HepG2 (cell line): ENCODE data around the gene VPS9D1. TPM values are rescaled to one million over a fixed set of nuclear protein-coding genes. Genes with fewer than 3 reads are reported as not detected.

Source experiments
- ATAC-seq: fragments of 200-7000 bp; cut with Tn5 transposase; 3 replicates; pipeline ENCODE4 v1.9.1; 2020; ENCODE audit warnings: mild to moderate bottlenecking, moderate library complexity
- BruUV-seq: library from RNA; stranded (reverse); fragments of 400-500 nt; replicated peaks from 2 replicates; lab custom pipeline; 2021; lab: Mats Ljungman, UMichigan
- CTCF ChIA-PET: fragments of 300-600 bp; formaldehyde crosslinking; extraction: SDS; loops from one replicate; lab custom pipeline; 2021; ENCODE audit warnings: low total read pairs, inconsistent platforms, low intra/inter-chr PET ratio; lab: Yijun Ruan, JAX
- POLR2A ChIA-PET: fragments of 350-600 bp; sonication (Branson Sonifier 250); formaldehyde crosslinking; loops from one replicate; lab custom pipeline; 2020; ENCODE audit warnings: antibody characterized with exemption, inconsistent platforms; lab: Yijun Ruan, JAX
- DNase-seq: peaks from one replicate; pipeline ENCODE4 v3.0.0-alpha.2; 2015; ENCODE audit warnings: low spot score
- FAIRE-seq: peaks from 3 replicates; lab custom pipeline; 2011; peaks lifted over from hg19 to GRCh38; lab: Jason Lieb, UNC
- H2AFZ ChIP-seq: one replicate; pipeline ENCODE4 v1.6.1; 2011; ENCODE audit warnings: low read length, inconsistent platforms
- H3K27ac ChIP-seq: fragments of 300-600 bp; 3 replicates; pipeline ENCODE4 v1.8.0; 2011; ENCODE audit warnings: mixed run types, mild to moderate bottlenecking, mixed read lengths, low read length, inconsistent platforms; ENCODE audit not compliant: insufficient read depth; ENCODE audit errors: extremely low read length
- H3K27me3 ChIP-seq, 2 experiments: fragments of 200-600 bp in 1 of 2; 2 replicates in 1 of 2; 3 replicates in 1 of 2; pipeline versions ENCODE4 v1.6.0 to v1.8.0; 2011; ENCODE audit warnings: low read length in 2 of 2, mild to moderate bottlenecking in 2 of 2, moderate library complexity in 2 of 2, inconsistent platforms in 1 of 2; ENCODE audit not compliant: insufficient read depth in 2 of 2, control insufficient read depth in 1 of 2
- H3K36me3 ChIP-seq, 2 experiments: fragments of 200-600 bp in 1 of 2; replicated peaks in 1 of 2; 2 replicates in 1 of 2; 3 replicates in 1 of 2; pipeline versions ENCODE4 v1.5.1 to v1.8.0; 2011; ENCODE audit warnings: low read length in 2 of 2, inconsistent platforms in 1 of 2; ENCODE audit not compliant: insufficient read depth in 2 of 2, control insufficient read depth in 1 of 2
- H3K4me1 ChIP-seq: 2 replicates; pipeline ENCODE4 v1.5.1; 2012; ENCODE audit warnings: low read length, inconsistent platforms; ENCODE audit not compliant: insufficient read depth
- H3K4me2 ChIP-seq: 2 replicates; pipeline ENCODE4 v1.6.0; 2011; ENCODE audit warnings: low read depth, low read length, inconsistent platforms
- H3K4me3 ChIP-seq, 3 experiments: fragments of 200-600 bp in 1 of 3; sonication (generic), shearing (Covaris generic) in 1 of 3; replicated peaks in 1 of 3; 2 replicates each; pipeline ENCODE4 v1.5.1; 2011 to 2016; ENCODE audit warnings: low read length in 3 of 3, inconsistent platforms in 2 of 3, low read depth in 2 of 3, mild to moderate bottlenecking in 2 of 3, control low read depth in 1 of 3, mixed read lengths in 1 of 3; ENCODE audit not compliant: insufficient read depth in 1 of 3
- H3K79me2 ChIP-seq: one replicate; pipeline ENCODE4 v1.6.1; 2011; ENCODE audit warnings: low read length, inconsistent platforms; ENCODE audit not compliant: insufficient read depth
- H3K9ac ChIP-seq: 2 replicates; pipeline ENCODE4 v1.6.0; 2011; ENCODE audit warnings: mild to moderate bottlenecking, low read depth, low read length, inconsistent platforms; ENCODE audit not compliant: insufficient read depth
- H3K9me3 ChIP-seq: 2 replicates; pipeline ENCODE4 v1.5.1; 2012; ENCODE audit warnings: mild to moderate bottlenecking, low read length
- H4K20me1 ChIP-seq: 2 replicates; pipeline ENCODE4 v1.6.0; 2011; ENCODE audit warnings: inconsistent platforms, mild to moderate bottlenecking, low read length, moderate library complexity; ENCODE audit not compliant: insufficient read depth
- AGO2 ChIP-seq: fragments of 200-400 bp; formaldehyde crosslinking; optimal IDR thresholded peaks from 2 replicates; pipeline ENCODE3; 2017; ENCODE audit warnings: mild to moderate bottlenecking, low read depth, low read length, moderate library complexity
- KLF6 ChIP-seq: IDR thresholded peaks from 2 replicates; pipeline ENCODE4 v1.8.0; 2016; ENCODE audit warnings: missing biosample characterization, missing genetic modification reagents
- POLR2A ChIP-seq, 2 experiments: IDR thresholded peaks; 2 replicates each; pipeline ENCODE4 v1.6.1; 2011; ENCODE audit warnings: low read depth in 2 of 2, low read length in 2 of 2, mild to moderate bottlenecking in 1 of 2, moderate library complexity in 1 of 2; ENCODE audit not compliant: insufficient read depth in 1 of 2
- POLR2G ChIP-seq: fragments of 200-400 bp; formaldehyde crosslinking; IDR thresholded peaks from 2 replicates; pipeline ENCODE4 v1.6.1; 2018; ENCODE audit warnings: mild to moderate bottlenecking, low read depth, low read length, moderate library complexity
- RBM22 ChIP-seq: fragments of 200-400 bp; formaldehyde crosslinking; optimal IDR thresholded peaks from 2 replicates; pipeline ENCODE3; 2017; ENCODE audit warnings: mild to moderate bottlenecking, low read length, moderate library complexity
- SIN3A ChIP-seq: IDR thresholded peaks from 2 replicates; pipeline ENCODE4 v1.6.1; 2011; ENCODE audit warnings: low read depth, mild to moderate bottlenecking, control low read depth, low read length, borderline replicate concordance
- ZBTB42 ChIP-seq: sonication (generic); formaldehyde crosslinking; IDR thresholded peaks from 2 replicates; pipeline ENCODE4 v1.5.0; 2020; ENCODE audit warnings: mild to moderate bottlenecking, missing genetic modification reagents
- ZC3H13 ChIP-seq: sonication (generic); formaldehyde crosslinking; IDR thresholded peaks from 2 replicates; pipeline ENCODE4 v1.8.1; 2023; ENCODE audit warnings: mild to moderate bottlenecking, missing genetic modification reagents, moderate library complexity
- ZNF121 ChIP-seq: sonication (generic); formaldehyde crosslinking; IDR thresholded peaks from 2 replicates; pipeline ENCODE4 v1.5.0; 2020; ENCODE audit warnings: mild to moderate bottlenecking, missing genetic modification reagents
- ZNF383 ChIP-seq: sonication (generic); formaldehyde crosslinking; IDR thresholded peaks from 2 replicates; pipeline ENCODE4 v1.4.0; 2020; ENCODE audit warnings: missing genetic modification reagents, mild to moderate bottlenecking, borderline replicate concordance
- ZNF768 ChIP-seq: sonication (generic); formaldehyde crosslinking; IDR thresholded peaks from 2 replicates; pipeline ENCODE4 v1.4.0; 2020; ENCODE audit warnings: missing genetic modification reagents
- ZNF780A ChIP-seq: sonication (generic); formaldehyde crosslinking; IDR thresholded peaks from 2 replicates; pipeline ENCODE4 v1.8.0; 2022; ENCODE audit warnings: mild to moderate bottlenecking, missing genetic modification reagents, moderate library complexity
- WGBS: methylation state at CpG from one replicate; pipeline ENCODE4 v1.1.6; 2017; ENCODE audit warnings: low lambda C conversion rate; 5-methylcytosine and 5-hydroxymethylcytosine counted together
- in situ Hi-C: cut with HindIII; loops from 2 replicates; pipeline ENCODE4 v1.10.0; 2017; ENCODE audit warnings: low pct_unique_long_range_greater_than_20kb; ENCODE audit not compliant: extremely low pct_ligation_motif_present
- intact Hi-C: fragments of 100-400 bp; cut with micrococcal nuclease; formaldehyde crosslinking; loops from one replicate; pipeline ENCODE4 v1.10.0; 2022; ENCODE audit not compliant: unreplicated experiment
- polyA plus RNA-seq, 8 experiments: library from polyadenylated mRNA; depleted of rRNA in 3 of 8; stranded (reverse) in 7 of 8; unstranded in 1 of 8; fragments of >200 nt; fragmentation: Illumina TruSeq in 4 of 8; extraction: Trizol in 4 of 8; gene quantifications; 2 replicates each; pipeline versions ENCODE4 v1.2.1 to v1.2.3, GENCODE V29; 2011 to 2016; ENCODE audit warnings: low read depth in 4 of 8, missing spikeins in 1 of 8, mixed read lengths in 1 of 8; ENCODE audit not compliant: insufficient read depth in 1 of 8
- total RNA-seq, 5 experiments: library from RNA; depleted of rRNA; stranded (reverse); fragments of >200 nt; fragmentation: Illumina TruSeq; extraction: Trizol; gene quantifications; 2 replicates each; pipeline ENCODE4 v1.2.3, GENCODE V29; 2016; ENCODE audit warnings: low read depth in 1 of 5
- TF ChIP-seq, protein P1 (sequence below): sonication (generic); formaldehyde crosslinking; conservative IDR thresholded peaks from 2 replicates; pipeline ENCODE4 v1.8.1; 2023; ENCODE audit warnings: missing genetic modification reagents

The VPS9D1 gene
- total and polyA plus RNA-seq, 2 of the 13 experiments (the other 11 are each of a cell fraction or from before 2014, with no cell fraction given): 10.1 to 13.2 TPM

- no peaks in the 10 kb centered on the region for H3K9me3 ChIP-seq
- no peak overlapping the region for H3K9ac ChIP-seq
- 93% methylated on average over 11 of the region's 11 CpGs for WGBS
- no peak overlapping the region for H3K27ac ChIP-seq
- H3K4me3 ChIP-seq: no peak overlapping the region
- H3K27me3 ChIP-seq: no peaks in the 10 kb centered on the region
- no peak for FAIRE-seq
- ChIA-PET CTCF (no interaction called here), POLR2A (interaction anchor here (1.5 to 1.6 kb wide), 2 partner anchors 36 to 41 kb away, joined by 4 to 8 read pairs; no protein-coding TSS in a partner anchor)
- no peak for ATAC-seq
- BruUV-seq: no TSS peak
- intact Hi-C loops: no loop called here
- no peaks in the 10 kb centered on the region for H3K79me2 ChIP-seq
- no peak for DNase-seq
- H3K36me3 ChIP-seq: peaks cover 50 to 91% of the 10 kb centered on the region in 2 experiments
- in situ Hi-C loops: no loop called here
- 0 out of 2 replicates have a peak, but pooled peaks have one; percentile 26 for TF ChIP-seq ZNF121 (CRISPR knock-in tag)
- no peak for TF ChIP-seq ZNF383 (CRISPR knock-in tag)
- TF ChIP-seq RBM22: peak; percentile 95
- peak in 1 of 2 experiments; percentile 52; a peak in 1 of 4 replicates for TF ChIP-seq POLR2A (IDR thresholded peaks at IDR 0.05; ENCODE audit: insufficient read depth in 1 of 2, low read depth in 2 of 2, low read length in 2 of 2)
- peak; percentile 91 for TF ChIP-seq AGO2
- peak; percentile 47; the same call in 1 of the 2 replicates for TF ChIP-seq POLR2G
- no peak for TF ChIP-seq KLF6 (CRISPR knock-in tag)
- TF ChIP-seq ZC3H13: peak; percentile 77; the same call in 1 of the 2 replicates
- TF ChIP-seq SIN3A: no peak
- TF ChIP-seq ZNF780A (CRISPR knock-in tag): no peak
- TF ChIP-seq ZBTB42 (CRISPR knock-in tag): no peak
- TF ChIP-seq, protein P1, sequence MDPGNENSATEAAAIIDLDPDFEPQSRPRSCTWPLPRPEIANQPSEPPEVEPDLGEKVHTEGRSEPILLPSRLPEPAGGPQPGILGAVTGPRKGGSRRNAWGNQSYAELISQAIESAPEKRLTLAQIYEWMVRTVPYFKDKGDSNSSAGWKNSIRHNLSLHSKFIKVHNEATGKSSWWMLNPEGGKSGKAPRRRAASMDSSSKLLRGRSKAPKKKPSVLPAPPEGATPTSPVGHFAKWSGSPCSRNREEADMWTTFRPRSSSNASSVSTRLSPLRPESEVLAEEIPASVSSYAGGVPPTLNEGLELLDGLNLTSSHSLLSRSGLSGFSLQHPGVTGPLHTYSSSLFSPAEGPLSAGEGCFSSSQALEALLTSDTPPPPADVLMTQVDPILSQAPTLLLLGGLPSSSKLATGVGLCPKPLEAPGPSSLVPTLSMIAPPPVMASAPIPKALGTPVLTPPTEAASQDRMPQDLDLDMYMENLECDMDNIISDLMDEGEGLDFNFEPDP (CRISPR knock-in tag): 0 out of 2 replicates have a peak, but pooled peaks have one; percentile 33
- TF ChIP-seq ZNF768 (CRISPR knock-in tag): peak; percentile 10; the same call in 1 of the 2 replicates
- no peaks in the 10 kb centered on the region for H3K4me1 ChIP-seq
- H4K20me1 ChIP-seq: no peaks in the 10 kb centered on the region
- H3K4me2 ChIP-seq: no peak overlapping the region
- H2AFZ ChIP-seq: no peak overlapping the region
Observed at GRCh38 chr16:89741342-89742014, 20.8 kb upstream of the VPS9D1 start.
